Measurements from ENCODE around the gene CAPN1.

GRCh38 chr11:65221026-65221425 is 39.3 kb downstream of the CAPN1 start:
- no peak for TF ChIP-seq CREB1 (IDR thresholded peaks at IDR 0.05; ENCODE audit: low read depth)
- TF ChIP-seq, protein P1, sequence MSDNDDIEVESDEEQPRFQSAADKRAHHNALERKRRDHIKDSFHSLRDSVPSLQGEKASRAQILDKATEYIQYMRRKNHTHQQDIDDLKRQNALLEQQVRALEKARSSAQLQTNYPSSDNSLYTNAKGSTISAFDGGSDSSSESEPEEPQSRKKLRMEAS (IDR thresholded peaks at IDR 0.05) = no peak
- no peak for TF ChIP-seq TAF1 (IDR thresholded peaks at IDR 0.05; ENCODE audit: low read depth)

Measured in Ishikawa (cell line).